GM10248 (cell line): ENCODE results near the gene RNF2.

Source experiments
- CTCF ChIA-PET: fragments of 300-600 bp; sonication (Branson Sonifier 250); formaldehyde crosslinking; extraction: SDS; loops from one replicate; lab custom pipeline; 2021; ENCODE audit warnings: antibody characterized with exemption; lab: Yijun Ruan, JAX
- POLR2A ChIA-PET: fragments of 350-650 bp; sonication (Branson Sonifier 250); formaldehyde crosslinking; extraction: SDS; loops from one replicate; lab custom pipeline; 2020; ENCODE audit warnings: antibody characterized with exemption; lab: Yijun Ruan, JAX
- DNase-seq: peaks from one replicate; pipeline ENCODE4 v3.0.0; 2012; ENCODE audit errors: extremely low spot score
- TF ChIP-seq, protein P1 (sequence below): IDR thresholded peaks from 2 replicates; pipeline ENCODE4 v1.5.1; 2012; ENCODE audit warnings: mild to moderate bottlenecking, low read depth; ENCODE audit errors: extremely low read depth, missing control alignments, control extremely low read depth

Gene RNF2

DNA sequence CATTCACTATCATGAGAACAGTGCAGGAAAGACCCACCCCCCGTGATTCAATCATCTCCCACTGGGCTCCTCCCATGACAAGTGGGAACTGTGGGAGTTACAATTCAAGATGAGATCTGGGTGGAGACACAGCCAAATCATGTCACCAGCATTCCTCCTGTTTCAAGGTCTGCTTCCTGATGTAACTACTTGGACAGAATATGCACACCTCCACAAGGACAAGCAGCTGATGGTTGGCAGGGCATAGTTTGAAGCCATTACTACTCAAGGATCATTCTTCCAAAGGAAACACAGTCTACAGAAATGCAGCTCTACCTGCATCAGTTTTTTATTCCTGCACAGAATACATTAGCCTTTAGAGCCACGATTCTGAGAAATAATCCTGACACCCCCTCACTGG, 28.5 kb upstream of the RNF2 start:
- CTCF ChIA-PET, result interaction anchor here (1.1 to 1.8 kb wide), 4 partner anchors 7 to 244 kb away, joined by 3 to 6 read pairs (median 4); no protein-coding TSS in a partner anchor
- TF ChIP-seq, protein P1, sequence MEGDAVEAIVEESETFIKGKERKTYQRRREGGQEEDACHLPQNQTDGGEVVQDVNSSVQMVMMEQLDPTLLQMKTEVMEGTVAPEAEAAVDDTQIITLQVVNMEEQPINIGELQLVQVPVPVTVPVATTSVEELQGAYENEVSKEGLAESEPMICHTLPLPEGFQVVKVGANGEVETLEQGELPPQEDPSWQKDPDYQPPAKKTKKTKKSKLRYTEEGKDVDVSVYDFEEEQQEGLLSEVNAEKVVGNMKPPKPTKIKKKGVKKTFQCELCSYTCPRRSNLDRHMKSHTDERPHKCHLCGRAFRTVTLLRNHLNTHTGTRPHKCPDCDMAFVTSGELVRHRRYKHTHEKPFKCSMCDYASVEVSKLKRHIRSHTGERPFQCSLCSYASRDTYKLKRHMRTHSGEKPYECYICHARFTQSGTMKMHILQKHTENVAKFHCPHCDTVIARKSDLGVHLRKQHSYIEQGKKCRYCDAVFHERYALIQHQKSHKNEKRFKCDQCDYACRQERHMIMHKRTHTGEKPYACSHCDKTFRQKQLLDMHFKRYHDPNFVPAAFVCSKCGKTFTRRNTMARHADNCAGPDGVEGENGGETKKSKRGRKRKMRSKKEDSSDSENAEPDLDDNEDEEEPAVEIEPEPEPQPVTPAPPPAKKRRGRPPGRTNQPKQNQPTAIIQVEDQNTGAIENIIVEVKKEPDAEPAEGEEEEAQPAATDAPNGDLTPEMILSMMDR, result no peak
- no peak for DNase-seq
- POLR2A ChIA-PET, result no interaction called here

DNA sequence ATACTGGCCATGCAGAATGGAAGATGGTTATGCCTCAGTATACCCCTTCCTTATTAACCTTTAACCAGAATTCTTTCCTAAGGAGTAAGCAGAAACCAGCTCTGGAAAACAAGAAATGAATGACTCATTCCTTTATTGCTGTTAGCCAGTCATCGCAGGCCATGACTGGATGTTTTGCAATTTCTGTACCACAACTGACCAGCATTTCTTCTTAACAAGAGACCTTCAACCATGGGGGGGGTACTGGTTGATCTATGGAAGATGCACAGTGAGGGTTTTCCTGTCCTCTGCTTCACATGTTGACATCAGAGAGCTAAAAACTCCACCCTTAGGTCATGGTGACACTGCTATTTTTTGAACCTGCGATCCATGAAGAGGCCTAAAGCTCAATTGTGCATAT, 28.0 kb upstream of the RNF2 start:
- POLR2A ChIA-PET, result no interaction called here
- no peak for DNase-seq

DNA sequence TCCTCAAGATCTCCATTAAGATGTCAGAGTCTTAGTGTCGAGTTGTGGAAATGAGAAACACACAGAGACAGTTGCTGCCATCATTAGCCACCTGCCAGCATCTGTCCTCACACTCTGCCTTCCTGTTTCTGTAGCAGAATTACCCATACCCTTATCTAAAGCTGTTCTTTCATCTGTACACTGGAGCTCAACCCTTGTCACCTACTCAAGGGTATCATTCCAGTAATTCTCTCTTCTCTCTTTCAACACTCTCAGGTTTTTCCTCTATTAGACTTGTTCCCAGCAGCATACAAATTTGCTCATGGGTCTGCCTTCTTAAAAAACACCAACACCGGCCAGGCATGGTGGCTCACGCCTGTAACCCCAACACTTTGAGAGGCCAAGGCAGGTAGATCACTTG, 27.4 kb upstream of the RNF2 start:
- ChIA-PET CTCF (interaction anchor here (1.1 to 1.4 kb wide), 5 partner anchors 9 to 245 kb away, joined by 3 to 6 read pairs (median 4); no protein-coding TSS in a partner anchor), POLR2A (no interaction called here)
- DNase-seq, result no peak
- TF ChIP-seq, protein P1, result no peak

More for the DNA sequence above, 28.0 kb upstream of the RNF2 start:
- CTCF ChIA-PET, result interaction anchor here (1.1 to 1.4 kb wide), 4 partner anchors 8 to 244 kb away, joined by 3 to 6 read pairs (median 4); no protein-coding TSS in a partner anchor
- TF ChIP-seq, protein P1, result no peak

DNA sequence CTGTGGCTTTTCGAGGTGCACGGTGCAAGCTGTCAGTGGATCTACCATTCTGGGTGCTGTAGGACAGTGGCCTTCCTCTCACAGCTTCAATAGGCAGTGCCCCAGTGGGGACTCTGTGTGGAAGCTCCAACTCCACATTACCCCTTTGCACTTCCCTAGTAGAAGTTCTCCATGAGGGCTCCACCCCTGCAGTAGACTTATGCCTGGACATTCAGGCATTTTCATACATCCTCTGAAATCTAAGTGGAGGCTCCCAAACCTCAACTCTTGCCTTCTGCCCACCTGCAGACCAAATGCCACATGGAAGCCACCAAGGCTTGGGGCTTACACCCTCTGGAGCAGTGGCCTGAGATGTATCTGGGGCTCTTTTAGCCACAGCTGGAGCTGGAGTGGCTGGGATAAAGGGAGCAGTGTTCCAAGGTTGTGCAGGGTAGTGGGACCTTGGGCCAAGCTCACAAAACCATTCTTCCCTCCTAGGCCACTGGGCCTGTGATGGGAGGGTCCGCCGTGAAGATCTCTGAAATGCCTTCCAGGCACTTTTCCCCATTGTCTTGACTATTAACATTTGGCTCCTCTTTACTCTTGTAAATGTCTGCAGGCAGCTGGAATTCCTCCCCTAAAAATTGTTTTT, 18.0 kb upstream of the RNF2 start:
- POLR2A ChIA-PET, result no interaction called here
- TF ChIP-seq, protein P1, result no peak
- no peak for DNase-seq
- CTCF ChIA-PET, result interaction anchor here (1.3 kb wide), 1 partner anchor 143 kb away, joined by 3 read pairs; no protein-coding TSS in a partner anchor

DNA sequence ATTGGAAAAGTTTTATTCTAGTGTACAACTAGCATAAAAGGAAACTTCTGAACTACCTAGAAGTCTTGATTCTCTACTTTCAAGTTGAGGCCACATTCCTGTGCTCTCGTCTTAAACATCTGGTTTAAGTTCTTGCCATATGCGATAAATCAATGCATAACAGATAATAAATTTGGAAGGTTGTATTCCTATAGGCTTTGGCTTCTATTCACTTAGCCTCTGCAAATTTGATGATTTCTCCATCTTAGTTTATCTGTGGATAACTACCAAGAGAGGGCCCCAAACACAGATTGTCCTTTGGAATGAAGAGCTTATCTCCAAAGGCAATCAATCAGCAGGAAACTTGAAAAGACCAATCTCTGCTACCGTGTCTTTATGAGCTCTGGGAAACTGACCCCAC, 11.7 kb upstream of the RNF2 start:
- POLR2A ChIA-PET, result no interaction called here
- TF ChIP-seq, protein P1, result no peak
- CTCF ChIA-PET, result interaction anchor here (1.3 kb wide), 2 partner anchors 14 to 136 kb away, joined by 3 to 4 read pairs; no protein-coding TSS in a partner anchor
- no peak for DNase-seq

DNA sequence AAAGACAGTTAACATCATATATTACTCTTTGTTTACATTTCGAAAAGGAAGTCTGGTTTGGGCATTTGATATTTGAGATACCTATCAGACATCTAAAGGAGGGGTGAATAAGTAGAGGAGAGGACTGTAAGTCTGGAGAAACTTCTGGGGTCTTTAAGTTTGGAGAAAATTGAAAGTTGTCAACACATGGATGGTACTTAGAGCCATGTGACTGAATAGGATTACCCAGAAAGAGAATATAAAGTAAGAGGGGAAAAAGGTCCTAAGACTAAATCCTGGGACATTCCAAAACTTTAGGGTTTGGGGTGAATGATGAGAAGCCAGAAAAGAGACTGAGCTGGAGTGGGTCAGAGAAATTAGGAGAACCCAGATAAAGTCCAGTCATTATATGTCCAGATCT, 10.1 kb upstream of the RNF2 start:
- DNase-seq, result no peak
- ChIA-PET CTCF (interaction anchor here (0.6 to 0.8 kb wide), 2 partner anchors 9 to 713 kb away, joined by 3 to 4 read pairs; no protein-coding TSS in a partner anchor), POLR2A (no interaction called here)
- TF ChIP-seq, protein P1, result no peak
